GM11168 (cell line): ENCODE results near the gene STAT1.

Source experiments
- in situ Hi-C: fragments of 300-500 bp; cut with MboI; formaldehyde crosslinking; loops from one replicate; pipeline ENCODE4 v1.12.0; 2022; ENCODE audit warnings: low sequenced_read_pairs; ENCODE audit not compliant: unreplicated experiment

The STAT1 gene

DNA sequence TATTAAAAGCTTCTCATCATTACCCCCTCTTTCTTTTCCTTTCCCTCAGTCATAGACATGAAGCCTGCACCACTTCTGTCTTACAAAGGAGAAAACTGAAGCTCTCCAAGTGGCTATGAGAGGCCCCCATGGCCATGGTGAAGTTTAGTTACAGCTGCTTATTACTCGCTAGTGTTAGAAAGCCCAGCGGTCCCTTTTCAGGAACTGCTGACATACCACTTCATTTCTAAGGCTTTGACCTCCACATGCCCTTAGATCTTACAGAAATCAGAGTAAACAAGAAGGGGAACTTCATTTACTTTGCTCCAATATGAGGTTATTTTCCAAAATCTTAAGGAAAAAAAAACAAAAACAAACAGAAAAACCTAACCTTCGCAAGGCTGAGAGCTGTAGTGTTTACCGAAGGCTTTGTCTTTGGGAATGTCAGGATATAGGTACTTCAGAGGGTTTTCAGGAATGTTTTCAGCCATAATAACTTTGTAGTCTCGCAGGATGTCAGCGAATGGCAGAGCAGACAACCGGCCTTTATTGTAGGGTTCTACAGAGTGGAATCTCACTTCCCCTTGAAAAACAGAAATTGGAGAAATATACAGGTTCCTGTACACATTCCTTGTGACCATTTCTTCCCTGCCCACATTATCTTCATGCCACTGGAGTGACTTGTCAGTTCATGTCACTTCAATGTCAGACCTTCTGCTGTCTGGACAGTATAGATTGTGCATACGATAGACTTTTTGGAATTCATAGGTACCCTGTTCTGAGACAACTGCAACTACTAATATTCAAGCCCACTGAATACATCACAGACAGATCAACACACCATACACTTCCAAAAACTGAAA is 18.8 kb upstream of the STAT1 start:
- in situ Hi-C loops, result no loop called here

DNA sequence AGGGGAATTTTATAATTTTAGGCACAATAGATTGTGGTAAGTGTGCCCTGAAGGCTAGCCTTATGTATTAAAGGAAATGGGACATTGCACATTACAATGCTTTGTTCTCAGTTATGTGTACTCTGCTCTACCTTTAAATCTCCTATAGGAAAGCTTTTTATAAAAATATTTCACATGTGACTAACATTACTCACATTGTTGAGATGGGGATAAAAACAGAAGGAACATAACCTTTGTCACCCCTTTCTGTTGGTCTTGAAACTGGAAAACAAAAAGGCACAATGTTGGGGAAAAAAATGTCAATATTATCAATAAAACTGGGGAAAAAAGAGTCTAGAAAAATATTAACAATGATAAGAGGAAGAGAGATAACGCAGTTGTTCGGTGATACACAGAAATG is 17.3 kb upstream of the STAT1 start:
- in situ Hi-C loops, result no loop called here

- in situ Hi-C loops, result no loop called here
Observed at GRCh38 chr2:191030521-191031154, 16.7 kb upstream of the STAT1 start.

DNA sequence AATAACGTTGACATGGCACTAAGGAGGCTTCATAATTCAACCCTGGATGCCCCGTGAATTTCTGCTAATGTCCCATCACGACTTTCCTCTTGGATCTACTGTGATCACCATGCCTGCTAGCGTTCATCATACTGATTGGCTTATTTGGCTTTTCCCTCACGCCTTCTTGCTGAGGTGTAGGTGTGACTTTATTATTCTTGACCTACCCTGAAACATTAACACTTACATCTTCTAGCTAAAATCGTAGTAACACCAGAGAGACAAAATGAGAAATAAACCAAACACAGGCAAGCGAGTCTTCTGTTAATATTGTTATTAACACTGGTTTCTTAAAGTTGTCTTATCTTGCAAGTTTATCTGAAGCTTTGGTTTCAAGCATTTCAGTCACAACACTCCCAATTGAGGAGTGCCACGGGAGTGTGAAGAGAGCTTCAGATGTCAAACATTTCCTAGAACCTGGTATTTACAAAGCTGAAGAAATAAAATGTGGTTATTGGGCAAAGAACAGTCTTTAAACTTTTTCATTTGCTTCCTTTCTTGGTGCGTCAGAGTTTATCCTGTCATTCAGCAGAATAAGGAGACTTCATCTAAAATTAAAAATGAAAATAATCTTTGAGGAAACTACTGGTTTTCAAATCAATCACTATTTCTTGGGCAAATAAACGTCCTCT is 15.4 kb upstream of the STAT1 start:
- in situ Hi-C loops, result no loop called here

- in situ Hi-C loops, result no loop called here
Observed at GRCh38 chr2:191026377-191026776, 12.4 kb upstream of the STAT1 start.

- in situ Hi-C loops, result no loop called here
Observed at GRCh38 chr2:191025135-191025534, 11.2 kb upstream of the STAT1 start.

DNA sequence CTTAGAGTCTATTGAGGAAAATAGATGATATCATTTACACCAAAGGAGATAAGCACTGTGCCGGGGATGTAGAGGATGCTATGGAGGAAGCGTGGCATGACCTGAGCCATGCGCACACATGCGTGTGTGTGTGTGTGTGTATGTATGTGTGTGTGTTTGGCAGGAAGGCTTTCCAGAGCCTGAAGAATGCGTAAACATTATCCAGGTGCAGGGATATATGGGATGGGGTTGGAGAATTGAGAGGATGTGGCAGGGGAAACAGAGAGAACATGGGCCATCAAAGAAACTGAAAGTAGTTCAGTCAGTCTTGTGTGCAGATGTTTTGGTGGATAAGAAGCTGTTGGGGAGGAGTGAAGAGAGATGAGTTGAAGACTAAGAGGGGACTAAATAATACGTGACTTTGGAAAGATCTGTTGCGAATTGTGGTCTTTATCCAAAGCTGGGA is 9.3 kb upstream of the STAT1 start:
- in situ Hi-C loops, result no loop called here

DNA sequence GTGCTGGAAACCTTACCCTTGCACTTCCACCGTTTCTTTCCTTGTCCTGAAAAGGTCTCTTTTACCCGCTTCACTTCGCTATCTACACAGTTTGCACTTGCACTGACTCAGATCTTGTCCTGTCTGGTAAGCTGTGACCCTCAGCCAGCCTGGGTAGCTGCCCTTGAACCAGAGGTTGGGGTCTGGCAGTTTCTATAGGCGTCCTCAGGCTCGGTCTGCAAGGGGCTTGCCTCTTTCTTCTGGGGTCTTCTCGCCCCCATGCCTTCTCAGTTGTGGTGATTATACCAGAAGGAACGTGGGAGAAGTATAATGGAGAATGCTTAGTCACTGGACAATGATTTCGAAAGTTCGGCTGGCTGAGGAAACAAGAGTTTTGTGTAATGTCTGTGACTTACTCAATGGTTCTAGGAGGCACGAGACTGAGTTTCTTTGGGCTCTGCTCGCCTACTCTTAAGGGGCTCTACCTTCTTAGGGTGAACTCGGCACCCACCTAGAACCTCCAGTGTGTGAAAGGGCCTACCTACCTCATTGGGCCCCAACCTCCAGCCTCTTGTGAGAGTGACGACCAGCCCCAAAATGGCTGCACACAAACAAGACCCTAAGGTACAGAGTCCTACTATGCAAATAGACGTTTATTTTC is 6.9 kb upstream of the STAT1 start:
- in situ Hi-C loops, result no loop called here

DNA sequence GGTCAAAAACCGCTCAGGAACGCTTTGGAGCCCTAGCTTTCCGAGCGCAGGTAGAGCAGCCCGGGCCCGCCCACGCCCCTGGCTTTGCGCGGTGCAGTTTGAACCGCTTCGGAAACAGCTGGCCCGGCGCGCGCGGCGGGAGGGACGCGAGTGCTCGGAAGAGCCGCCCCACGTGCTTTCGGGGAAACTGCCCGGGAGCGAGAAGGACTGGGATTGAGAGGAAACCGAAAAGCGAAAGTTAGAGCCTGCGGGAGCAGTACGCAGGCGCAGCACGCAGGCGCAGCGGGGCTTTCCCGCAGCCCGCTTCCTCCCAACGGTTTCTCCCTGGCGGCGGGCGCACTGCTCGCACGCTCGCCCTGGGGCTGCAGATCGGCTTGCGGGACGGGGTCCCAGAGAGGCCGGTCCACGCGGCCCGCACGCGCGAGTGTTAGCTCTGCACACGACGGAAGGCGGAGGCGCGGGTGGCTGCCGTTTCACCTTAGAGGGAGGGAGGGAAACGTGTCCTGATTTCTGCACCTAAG is 6.3 kb upstream of the STAT1 start:
- in situ Hi-C loops, result no loop called here

DNA sequence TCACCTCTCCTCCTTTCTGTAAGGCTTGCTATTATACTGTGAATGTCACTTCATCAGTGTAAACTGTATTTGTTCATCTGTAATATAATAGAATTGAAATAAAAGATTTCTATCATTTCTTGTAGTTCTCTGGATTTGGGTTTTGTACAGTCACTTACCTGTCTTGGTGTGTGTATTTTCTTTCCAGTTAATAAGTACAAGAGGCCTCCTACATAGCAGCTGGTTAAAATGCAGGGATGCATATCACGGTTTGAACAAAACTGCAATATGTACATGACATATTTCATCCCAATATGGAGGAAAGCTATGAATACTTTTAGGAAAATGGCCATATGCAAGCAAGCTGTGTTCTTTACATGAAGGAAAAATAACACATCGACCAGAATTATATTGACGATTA is 5.4 kb upstream of the STAT1 start:
- in situ Hi-C loops, result no loop called here

GRCh38 chr2:191018643-191019119 is 4.7 kb upstream of the STAT1 start:
- in situ Hi-C loops, result no loop called here

DNA sequence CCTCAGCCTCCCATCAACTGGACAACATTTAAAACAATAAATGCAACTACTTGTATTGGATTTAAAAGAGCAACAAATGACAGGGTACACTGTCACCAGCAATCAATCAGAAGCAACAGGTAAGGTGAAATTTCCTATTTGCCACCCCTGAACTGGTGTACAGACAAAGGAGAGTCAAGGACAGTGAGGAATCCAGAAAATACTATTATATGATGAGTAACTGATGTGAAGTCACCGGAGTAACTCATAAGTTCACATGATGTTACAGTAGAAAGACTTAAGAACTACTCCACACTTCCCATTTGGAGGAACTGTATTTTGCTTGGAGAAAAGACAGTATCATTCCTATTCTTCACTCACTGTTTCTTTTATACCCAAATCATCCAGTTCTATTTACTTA is 4.1 kb upstream of the STAT1 start:
- in situ Hi-C loops, result no loop called here

GRCh38 chr2:191015831-191016230 is 1.9 kb upstream of the STAT1 start:
- in situ Hi-C loops, result no loop called here

- in situ Hi-C loops, result no loop called here
Observed at GRCh38 chr2:191015239-191015638, 1.3 kb upstream of the STAT1 start.

DNA sequence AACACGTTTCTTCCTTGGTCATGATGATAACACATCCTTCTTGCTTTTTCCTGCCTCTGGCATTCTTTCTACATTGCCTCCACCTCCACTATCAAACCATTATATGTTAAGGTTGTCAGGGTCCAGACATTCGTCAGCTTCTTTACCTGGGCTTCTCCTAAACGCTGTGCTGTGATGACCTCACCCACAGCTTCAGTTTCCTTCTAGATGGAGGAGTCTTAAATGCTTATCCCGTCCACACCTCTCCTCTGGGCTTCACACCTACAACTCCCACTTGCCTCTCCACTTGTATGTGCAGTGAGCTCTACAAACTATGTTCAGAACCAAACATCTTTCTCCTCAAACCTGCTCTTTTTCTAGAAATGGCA is 666 bp upstream of the STAT1 start:
- in situ Hi-C loops, result no loop called here

DNA sequence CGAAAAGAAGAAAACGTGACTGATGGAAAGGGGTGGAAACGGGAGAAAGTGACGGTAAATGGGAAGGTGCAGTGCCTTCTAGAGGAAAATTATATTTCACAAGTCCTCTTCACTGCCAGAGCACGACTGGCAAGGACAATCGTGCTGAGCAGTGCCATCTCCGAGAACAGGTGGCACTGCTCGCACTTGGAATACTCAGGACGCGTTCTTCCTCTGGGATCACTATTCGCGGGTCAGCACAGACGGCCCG is 364 bp downstream of the STAT1 start:
- in situ Hi-C loops, result no loop called here

- in situ Hi-C loops, result no loop called here
Observed at GRCh38 chr2:191012845-191013681, 908 bp downstream of the STAT1 start.

GRCh38 chr2:191012346-191012745 is 1.6 kb downstream of the STAT1 start:
- in situ Hi-C loops, result no loop called here

DNA sequence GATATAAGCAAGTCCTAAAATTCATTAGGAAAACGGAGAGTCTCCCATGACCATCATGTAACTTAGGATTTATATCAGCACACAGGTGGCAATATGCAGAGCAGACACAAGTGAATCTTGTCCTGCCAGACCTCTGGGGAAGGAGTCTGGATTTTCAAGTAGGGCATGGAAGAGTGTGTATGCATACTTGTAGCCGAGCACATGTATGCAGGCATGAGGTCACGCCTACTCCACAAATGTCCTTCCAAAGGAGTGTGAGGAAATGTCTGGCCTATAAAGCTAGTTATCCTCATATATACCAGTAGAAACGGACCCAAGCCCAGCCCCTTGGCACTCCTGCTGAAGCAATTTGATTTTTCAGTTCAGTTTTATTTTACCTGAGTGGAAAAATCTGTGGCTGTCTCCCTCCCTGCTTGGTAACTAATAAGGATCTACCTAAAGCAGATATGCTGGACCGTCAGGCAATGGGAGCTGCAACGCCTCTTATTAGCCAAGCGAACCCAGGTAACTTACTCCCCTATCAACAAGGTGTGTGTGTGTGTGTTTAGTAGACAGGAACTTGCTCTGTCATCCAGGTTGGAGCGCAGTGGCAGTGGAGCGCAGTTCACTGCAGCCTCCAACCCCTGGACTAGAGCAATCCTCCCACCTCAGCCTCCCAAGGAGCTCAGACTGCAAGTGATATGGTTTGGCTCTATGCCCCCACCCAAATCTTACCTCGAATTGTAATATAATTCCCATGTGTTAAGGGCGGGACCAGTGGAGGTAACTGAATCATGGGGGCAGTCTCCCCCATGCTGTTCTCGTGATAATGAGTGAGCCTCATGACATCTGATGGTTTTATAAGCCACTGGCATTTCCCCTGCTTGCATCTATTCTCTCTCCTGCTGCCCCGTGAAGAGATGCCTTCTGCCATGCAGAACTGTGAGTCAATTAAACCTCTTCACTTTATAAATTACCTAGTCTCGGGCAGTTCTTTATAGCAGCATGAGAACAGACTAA is 2.8 kb downstream of the STAT1 start:
- in situ Hi-C loops, result no loop called here
